Activated naive CD4-positive, alpha-beta T cell treated with anti-CD3 and anti-CD28 coated beads, Interleukin-2, amount 50 U/mL, for 16 hours (primary cell): ENCODE measurements around the gene CDK14.

Experiments
- DNase-seq: peaks from one replicate; pipeline ENCODE4 v3.0.0-alpha.2; 2020

CDK14 gene

GRCh38 chr7:90595801-90596670 is at the start of gene CDK14:
TSS of gene CDK14 (plus strand) at chr7:90596321. CDS start at chr7:90596628, 307 bp downstream.
- peak; percentile 41 for DNase-seq

- no peak for DNase-seq
These were observed 45.1 kb upstream of the CDK14 start for GRCh38 chr7:90551036-90551435.

GRCh38 chr7:90552521-90552920 is 43.6 kb upstream of the CDK14 start:
- DNase-seq = no peak

- DNase-seq = no peak
These were observed 35.4 kb upstream of the CDK14 start for GRCh38 chr7:90560730-90561129.

- DNase-seq = no peak
These were observed 32.8 kb upstream of the CDK14 start for GRCh38 chr7:90563286-90563685.

GRCh38 chr7:90564455-90564854 is 31.7 kb upstream of the CDK14 start:
- DNase-seq = no peak

GRCh38 chr7:90568213-90568612 is 27.9 kb upstream of the CDK14 start:
- no peak for DNase-seq

- DNase-seq = no peak
These were observed 26.8 kb upstream of the CDK14 start for GRCh38 chr7:90569368-90569767.

- DNase-seq = no peak
These were observed 25.7 kb upstream of the CDK14 start for GRCh38 chr7:90570373-90570959.

GRCh38 chr7:90574146-90574819 is 21.8 kb upstream of the CDK14 start:
- no peak for DNase-seq

GRCh38 chr7:90574820-90575187 is 21.3 kb upstream of the CDK14 start:
- DNase-seq = no peak

GRCh38 chr7:90579181-90579688 is 16.9 kb upstream of the CDK14 start:
- DNase-seq = no peak

GRCh38 chr7:90580051-90580450 is 16.1 kb upstream of the CDK14 start:
- no peak for DNase-seq

GRCh38 chr7:90582164-90582563 is 14.0 kb upstream of the CDK14 start:
- no peak for DNase-seq

- no peak for DNase-seq
These were observed 11.7 kb upstream of the CDK14 start for GRCh38 chr7:90584378-90584777.

GRCh38 chr7:90586091-90586490 is 10.0 kb upstream of the CDK14 start:
- no peak for DNase-seq

GRCh38 chr7:90587766-90588165 is 8.4 kb upstream of the CDK14 start:
- no peak for DNase-seq

GRCh38 chr7:90592033-90592432 is 4.1 kb upstream of the CDK14 start:
- no peak for DNase-seq

- DNase-seq = no peak
These were observed 2.9 kb upstream of the CDK14 start for GRCh38 chr7:90593205-90593604.

GRCh38 chr7:90594751-90595317 is 1.3 kb upstream of the CDK14 start:
- no peak for DNase-seq

GRCh38 chr7:90595342-90595800 is 750 bp upstream of the CDK14 start:
- no peak for DNase-seq

- DNase-seq = no peak
These were observed 796 bp downstream of the CDK14 start for GRCh38 chr7:90596671-90597562.
